IPS-18a (cell line): ENCODE results near the gene SLC1A2.

Experiments used
- H3K27ac ChIP-seq: one replicate; pipeline ENCODE4 v1.5.1; 2013; ENCODE audit warnings: low read length
- H3K27me3 ChIP-seq: one replicate; pipeline ENCODE4 v1.6.1; 2013; ENCODE audit warnings: mild to moderate bottlenecking, low read length; ENCODE audit not compliant: control insufficient read depth, insufficient read depth
- H3K36me3 ChIP-seq: one replicate; pipeline ENCODE4 v1.6.1; 2013; ENCODE audit warnings: low read depth, low read length; ENCODE audit not compliant: control insufficient read depth
- H3K4me1 ChIP-seq: one replicate; pipeline ENCODE4 v1.6.1; 2013; ENCODE audit warnings: low read depth, low read length; ENCODE audit not compliant: control insufficient read depth
- H3K4me3 ChIP-seq: one replicate; pipeline ENCODE4 v1.5.1; 2013; ENCODE audit warnings: low read length
- H3K9ac ChIP-seq: one replicate; pipeline ENCODE4 v1.6.1; 2013; ENCODE audit warnings: mild to moderate bottlenecking, low read length, moderate library complexity
- H3K9me3 ChIP-seq: one replicate; pipeline ENCODE4 v1.6.1; 2013; ENCODE audit warnings: low read depth, low read length; ENCODE audit not compliant: control insufficient read depth

The SLC1A2 gene

GRCh38 chr11:35288817-35289541 lies 130.4 kb downstream of the SLC1A2 start:
- no peaks in the 10 kb centered on the region for H3K27me3 ChIP-seq
- H3K36me3 ChIP-seq, result no peaks in the 10 kb centered on the region
- no peak overlapping the region for H3K27ac ChIP-seq
- no peak overlapping the region for H3K4me3 ChIP-seq
- no peaks in the 10 kb centered on the region for H3K9me3 ChIP-seq
- no peaks in the 10 kb centered on the region for H3K4me1 ChIP-seq
- no peak overlapping the region for H3K9ac ChIP-seq

- Histone ChIP-seq H3K27ac (no peak overlapping the region), H3K4me3 (no peak overlapping the region), H3K36me3 (no peaks in the 10 kb centered on the region)
Observed at GRCh38 chr11:35288309-35288708, 131.0 kb downstream of the SLC1A2 start.

DNA sequence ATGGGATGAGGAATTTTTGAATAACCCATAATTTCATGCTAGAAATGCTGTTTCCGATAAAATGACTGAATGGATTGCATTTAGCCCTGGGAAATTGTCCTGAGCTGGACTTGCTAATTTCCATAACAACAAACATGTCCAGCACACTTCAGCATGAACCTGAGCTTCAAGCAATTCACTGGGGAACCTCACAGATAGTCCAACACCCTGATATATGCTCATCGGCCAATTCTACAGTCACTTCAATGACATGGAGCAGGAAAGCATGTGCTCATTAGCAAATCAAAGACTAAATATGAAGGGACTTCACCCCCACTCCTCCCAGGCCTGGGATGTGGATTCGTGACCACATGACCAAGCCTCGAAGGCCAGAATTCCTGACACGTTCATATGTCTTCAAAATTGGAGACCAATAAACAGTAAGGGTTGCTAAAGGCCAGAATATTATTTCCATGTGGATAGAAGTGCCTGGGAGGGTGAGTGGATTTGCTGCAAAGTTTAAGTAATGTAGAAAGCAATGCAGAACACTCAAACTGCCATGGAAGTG lies 131.9 kb downstream of the SLC1A2 start:
- H3K36me3 ChIP-seq, result no peaks in the 10 kb centered on the region
- H3K4me3 ChIP-seq, result no peak overlapping the region
- no peaks in the 10 kb centered on the region for H3K27me3 ChIP-seq
- H3K9ac ChIP-seq, result no peak overlapping the region
- H3K4me1 ChIP-seq, result no peaks in the 10 kb centered on the region
- no peaks in the 10 kb centered on the region for H3K9me3 ChIP-seq
- no peak overlapping the region for H3K27ac ChIP-seq

More at GRCh38 chr11:35288309-35288708, 131.0 kb downstream of the SLC1A2 start:
- no peaks in the 10 kb centered on the region for H3K4me1 ChIP-seq
- H3K27me3 ChIP-seq, result no peaks in the 10 kb centered on the region
- no peak overlapping the region for H3K9ac ChIP-seq
- H3K9me3 ChIP-seq, result no peaks in the 10 kb centered on the region

- Histone ChIP-seq H3K27ac (no peak overlapping the region), H3K36me3 (no peaks in the 10 kb centered on the region), H3K27me3 (no peaks in the 10 kb centered on the region), H3K9me3 (no peaks in the 10 kb centered on the region), H3K9ac (no peak overlapping the region), H3K4me3 (no peak overlapping the region), H3K4me1 (no peaks in the 10 kb centered on the region)
Observed at GRCh38 chr11:35286126-35286525, 133.2 kb downstream of the SLC1A2 start.

DNA sequence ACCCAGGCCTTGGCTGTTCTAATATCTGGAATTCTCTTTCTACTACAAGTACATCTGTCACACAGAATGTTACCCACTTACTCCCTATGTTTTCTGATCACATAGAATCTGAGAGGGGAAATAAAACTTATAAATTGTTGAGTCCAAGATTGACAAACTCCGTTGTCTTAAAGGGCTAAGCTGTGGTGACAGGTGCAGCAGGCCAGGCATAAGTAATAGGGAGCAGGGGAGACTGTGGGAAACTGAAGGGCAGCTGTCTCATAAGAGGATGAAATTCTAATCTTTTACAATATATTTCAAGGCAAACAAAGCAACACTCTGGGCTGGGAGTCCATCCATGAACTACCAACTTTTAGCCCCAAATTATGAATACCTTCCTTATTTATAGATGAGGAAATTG lies 133.9 kb downstream of the SLC1A2 start:
- H3K27me3 ChIP-seq, result no peaks in the 10 kb centered on the region
- H3K36me3 ChIP-seq, result no peaks in the 10 kb centered on the region
- no peak overlapping the region for H3K9ac ChIP-seq
- H3K4me1 ChIP-seq, result no peaks in the 10 kb centered on the region
- H3K9me3 ChIP-seq, result no peaks in the 10 kb centered on the region
- no peak overlapping the region for H3K27ac ChIP-seq
- no peak overlapping the region for H3K4me3 ChIP-seq

DNA sequence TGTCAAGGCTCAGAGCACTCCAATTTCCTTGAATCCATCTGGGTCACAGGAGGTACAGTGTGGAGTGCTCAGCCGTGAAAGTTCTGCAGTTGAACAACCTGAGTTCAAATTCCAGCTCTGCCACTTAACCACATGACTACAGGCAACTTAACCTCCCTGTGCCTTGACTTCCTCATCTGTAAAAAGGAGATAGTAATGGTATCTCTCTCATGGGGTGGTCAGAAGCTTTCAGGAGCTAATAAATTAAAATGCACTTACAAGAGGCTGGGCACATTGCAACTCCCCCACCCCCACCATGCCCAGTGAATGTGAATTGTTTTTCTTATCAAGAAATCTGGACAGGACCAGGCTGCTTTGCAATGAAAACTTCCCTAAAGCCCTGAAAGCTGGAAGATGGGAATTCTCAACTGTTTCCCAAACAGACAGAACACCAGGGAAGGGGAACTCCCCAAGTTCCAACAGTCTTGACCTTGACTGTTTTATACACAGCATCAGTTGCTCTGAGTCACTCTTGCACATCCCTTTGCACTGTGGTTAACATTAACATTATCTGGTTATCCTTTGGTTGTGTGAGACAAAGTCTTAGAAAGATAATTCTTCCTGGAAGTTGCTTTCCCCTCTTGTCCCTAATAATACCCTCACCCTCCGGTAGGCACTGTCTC lies 137.0 kb downstream of the SLC1A2 start:
- Histone ChIP-seq H3K9ac (no peak overlapping the region), H3K36me3 (no peaks in the 10 kb centered on the region), H3K4me1 (no peaks in the 10 kb centered on the region), H3K27ac (no peak overlapping the region), H3K27me3 (no peaks in the 10 kb centered on the region), H3K9me3 (no peaks in the 10 kb centered on the region), H3K4me3 (no peak overlapping the region)

GRCh38 chr11:35281169-35281688 lies 138.1 kb downstream of the SLC1A2 start:
- no peak overlapping the region for H3K9ac ChIP-seq
- no peaks in the 10 kb centered on the region for H3K27me3 ChIP-seq
- H3K36me3 ChIP-seq, result no peaks in the 10 kb centered on the region

GRCh38 chr11:35280727-35281126 lies 138.6 kb downstream of the SLC1A2 start:
- H3K9ac ChIP-seq, result no peak overlapping the region
- H3K27me3 ChIP-seq, result no peaks in the 10 kb centered on the region
- no peaks in the 10 kb centered on the region for H3K4me1 ChIP-seq
- H3K27ac ChIP-seq, result no peak overlapping the region
- H3K9me3 ChIP-seq, result no peaks in the 10 kb centered on the region
- no peaks in the 10 kb centered on the region for H3K36me3 ChIP-seq
- no peak overlapping the region for H3K4me3 ChIP-seq

More at GRCh38 chr11:35281169-35281688, 138.1 kb downstream of the SLC1A2 start:
- Histone ChIP-seq H3K27ac (no peak overlapping the region), H3K4me1 (no peaks in the 10 kb centered on the region), H3K4me3 (no peak overlapping the region), H3K9me3 (no peaks in the 10 kb centered on the region)

DNA sequence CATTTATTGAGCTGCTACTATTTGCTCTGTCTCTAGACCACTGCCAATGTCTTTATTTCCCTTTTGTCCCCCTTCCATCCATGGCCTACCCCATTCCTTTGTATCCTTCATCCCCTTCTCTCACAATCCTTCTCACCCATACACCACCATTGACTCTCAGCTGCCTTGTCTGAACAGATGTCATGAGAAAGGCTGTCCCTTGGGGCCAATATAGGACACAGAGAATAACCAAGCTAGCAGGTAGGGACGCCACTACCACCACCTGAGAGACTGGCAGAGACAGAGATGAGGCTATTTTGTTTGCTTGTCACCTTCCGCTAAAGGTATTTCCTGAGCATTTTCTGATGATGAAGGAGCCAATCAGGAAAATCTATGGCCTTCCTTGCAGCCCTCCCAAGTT lies 141.5 kb downstream of the SLC1A2 start:
- Histone ChIP-seq H3K36me3 (no peaks in the 10 kb centered on the region), H3K4me3 (no peak overlapping the region), H3K9ac (no peak overlapping the region), H3K9me3 (no peaks in the 10 kb centered on the region), H3K27me3 (no peaks in the 10 kb centered on the region), H3K4me1 (no peaks in the 10 kb centered on the region), H3K27ac (no peak overlapping the region)

GRCh38 chr11:35276396-35277145 lies 142.8 kb downstream of the SLC1A2 start:
- no peak overlapping the region for H3K27ac ChIP-seq
- H3K27me3 ChIP-seq, result no peaks in the 10 kb centered on the region
- no peak overlapping the region for H3K4me3 ChIP-seq
- H3K4me1 ChIP-seq, result no peaks in the 10 kb centered on the region
- no peaks in the 10 kb centered on the region for H3K9me3 ChIP-seq
- no peaks in the 10 kb centered on the region for H3K36me3 ChIP-seq
- no peak overlapping the region for H3K9ac ChIP-seq

DNA sequence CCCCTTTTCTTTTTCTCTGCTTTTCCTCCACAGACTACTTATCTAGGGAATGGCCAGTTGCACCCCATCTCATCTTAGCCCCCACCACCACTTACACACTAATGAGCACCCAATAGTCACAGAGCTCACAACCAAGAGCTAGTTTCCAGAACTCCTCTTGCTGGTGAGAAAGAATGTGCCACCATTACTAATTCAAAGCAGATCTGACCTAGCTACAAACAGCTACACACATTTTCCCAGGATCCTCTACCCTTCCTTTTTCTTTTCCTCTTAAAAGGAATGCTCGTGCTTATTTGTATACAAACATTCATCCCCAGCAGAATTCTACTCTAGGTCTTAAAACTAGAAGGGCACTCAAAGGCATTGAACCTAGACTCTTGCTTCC lies 143.6 kb downstream of the SLC1A2 start:
- no peak overlapping the region for H3K9ac ChIP-seq
- H3K9me3 ChIP-seq, result no peaks in the 10 kb centered on the region
- no peaks in the 10 kb centered on the region for H3K4me1 ChIP-seq
- no peaks in the 10 kb centered on the region for H3K27me3 ChIP-seq
- H3K27ac ChIP-seq, result no peak overlapping the region
- H3K4me3 ChIP-seq, result no peak overlapping the region
- no peaks in the 10 kb centered on the region for H3K36me3 ChIP-seq
